Measurements from ENCODE around the gene CPNE8. TPM values are rescaled to one million over a fixed set of nuclear protein-coding genes. Genes with fewer than 3 reads are reported as not detected.

CPNE8 gene
- total RNA-seq, 1 experiment from 2014 or later: 23.6 TPM

GRCh38 chr12:38919191-38919590 lies 13.8 kb upstream of the CPNE8 start:
- POLR2A ChIA-PET: no interaction called here
- Histone ChIP-seq H3K36me3 (ENCODE audit: control insufficient read depth, insufficient read depth, low read length) (no peaks in the 10 kb centered on the region), H3K9me3 (ENCODE audit: control insufficient read depth, insufficient read depth, low read depth, low read length) (no peaks in the 10 kb centered on the region), H3K27ac (ENCODE audit: low read length) (no peak overlapping the region), H3K4me3 (ENCODE audit: low read depth in 2 of 2, low read length in 2 of 2) (no peak overlapping the region), H3K4me1 (ENCODE audit: control insufficient read depth, insufficient read depth, low read length) (no peaks in the 10 kb centered on the region), H3K27me3 (ENCODE audit: control insufficient read depth, insufficient read depth, low read length) (no peaks in the 10 kb centered on the region)
- CTCF ChIA-PET: no interaction called here
- TF ChIP-seq CTCF (IDR thresholded peaks at IDR 0.05) (no peak), TCF7L2 (IDR thresholded peaks at IDR 0.05; ENCODE audit: low read depth, low read length) (no peak), SIN3A (IDR thresholded peaks at IDR 0.05; ENCODE audit: borderline replicate concordance, insufficient read depth, low read depth, low read length) (no peak), POLR2AphosphoS5 (IDR thresholded peaks at IDR 0.05; ENCODE audit: low read depth, low read length) (no peak), REST (IDR thresholded peaks at IDR 0.05; ENCODE audit: insufficient read depth in 1 of 2, low read depth in 2 of 2, low read length in 1 of 2) (no peak)
- in situ Hi-C loops (cut with HindIII; ENCODE audit: low pct_unique_long_range_greater_than_20kb, low sequenced_read_pairs): no loop called here
- BruUV-seq (replicated peaks): no TSS peak
- intact Hi-C loops (cut with micrococcal nuclease; ENCODE audit: unreplicated experiment): no loop called here
- no peak for DNase-seq (ENCODE audit: low read depth, low spot score)
- ATAC-seq: no peak

GRCh38 chr12:38915429-38916182 lies 10.2 kb upstream of the CPNE8 start:
- in situ Hi-C loops (cut with HindIII; ENCODE audit: low pct_unique_long_range_greater_than_20kb, low sequenced_read_pairs) (no loop called here), intact Hi-C loops (cut with micrococcal nuclease; ENCODE audit: unreplicated experiment) (no loop called here)
- no peak for ATAC-seq
- TF ChIP-seq REST (IDR thresholded peaks at IDR 0.05; ENCODE audit: insufficient read depth in 1 of 2, low read depth in 2 of 2, low read length in 1 of 2): no peak
- TF ChIP-seq SIN3A (IDR thresholded peaks at IDR 0.05; ENCODE audit: borderline replicate concordance, insufficient read depth, low read depth, low read length): no peak
- no peak for TF ChIP-seq TCF7L2 (IDR thresholded peaks at IDR 0.05; ENCODE audit: low read depth, low read length)
- no peak for TF ChIP-seq POLR2AphosphoS5 (IDR thresholded peaks at IDR 0.05; ENCODE audit: low read depth, low read length)
- no peak for TF ChIP-seq CTCF (IDR thresholded peaks at IDR 0.05)
- H3K36me3 ChIP-seq (ENCODE audit: control insufficient read depth, insufficient read depth, low read length): no peaks in the 10 kb centered on the region
- ChIA-PET POLR2A (no interaction called here), CTCF (interaction anchor here (1.1 kb wide), 1 partner anchor 10 kb away, joined by 3 read pairs; the partner anchor contains the start of gene CPNE8)
- no TSS peak for BruUV-seq (replicated peaks)
- no peaks in the 10 kb centered on the region for H3K9me3 ChIP-seq (ENCODE audit: control insufficient read depth, insufficient read depth, low read depth, low read length)
- no peak overlapping the region for H3K4me3 ChIP-seq (ENCODE audit: low read depth in 2 of 2, low read length in 2 of 2)
- H3K27ac ChIP-seq (ENCODE audit: low read length): no peak overlapping the region
- H3K4me1 ChIP-seq (ENCODE audit: control insufficient read depth, insufficient read depth, low read length): no peaks in the 10 kb centered on the region
- no peaks in the 10 kb centered on the region for H3K27me3 ChIP-seq (ENCODE audit: control insufficient read depth, insufficient read depth, low read length)
- no peak for DNase-seq (ENCODE audit: low read depth, low spot score)

Data from Panc1 (cell line).